ENCODE data around the gene SPATA9.
A peak's percentile ranks its signal among the peaks of the same experiment; 100 is the strongest.

SPATA9 gene

GRCh38 chr5:95723632-95724369 is 41.0 kb upstream of the SPATA9 start:
- TF ChIP-seq CTCF (conservative IDR thresholded peaks at IDR 0.05; ENCODE audit: low read depth, low read length): no peak
- DNase-seq (ENCODE audit: low read depth): peak; percentile 72

DNA sequence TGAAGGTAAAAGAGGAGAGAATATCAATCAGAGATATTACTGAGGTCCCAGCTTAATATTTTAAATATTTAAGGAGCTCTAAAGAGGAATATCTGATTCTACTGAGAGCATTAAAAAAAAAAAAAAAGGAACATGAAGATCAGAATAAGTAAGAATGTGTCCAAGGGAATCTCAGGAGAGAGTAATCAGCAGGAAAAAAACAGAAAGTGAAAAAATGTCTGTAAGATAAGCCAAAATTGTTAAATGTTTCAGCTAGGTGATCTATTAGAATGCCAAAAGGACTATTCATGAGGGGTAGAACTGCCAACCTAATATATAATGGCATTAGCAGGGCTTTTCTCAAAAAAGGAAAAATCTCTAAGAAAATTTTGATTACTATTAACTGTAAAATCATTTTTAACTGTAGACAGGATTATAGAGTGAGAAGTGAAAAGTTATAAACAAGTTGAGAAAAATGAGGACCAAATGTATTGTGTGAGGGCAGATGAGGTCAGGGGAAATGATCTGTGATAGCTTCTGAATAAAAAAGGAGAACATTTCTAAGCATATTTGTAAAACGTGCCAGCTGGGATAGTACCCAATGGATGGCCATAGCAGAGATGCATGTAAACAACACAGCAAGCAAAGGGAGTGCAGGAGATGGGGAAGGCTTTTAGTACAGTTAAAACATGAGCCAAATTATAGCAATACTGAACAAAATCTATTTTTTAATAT is 38.9 kb upstream of the SPATA9 start:
- H3K4me3 ChIP-seq (ENCODE audit: low read depth, low read length): no peak overlapping the region
- TF ChIP-seq CTCF (conservative IDR thresholded peaks at IDR 0.05; ENCODE audit: low read depth, low read length): no peak
- DNase-seq (ENCODE audit: low read depth): no peak

More at GRCh38 chr5:95723632-95724369, 41.0 kb upstream of the SPATA9 start:
- no peak overlapping the region for H3K4me3 ChIP-seq (ENCODE audit: low read depth, low read length)

DNA sequence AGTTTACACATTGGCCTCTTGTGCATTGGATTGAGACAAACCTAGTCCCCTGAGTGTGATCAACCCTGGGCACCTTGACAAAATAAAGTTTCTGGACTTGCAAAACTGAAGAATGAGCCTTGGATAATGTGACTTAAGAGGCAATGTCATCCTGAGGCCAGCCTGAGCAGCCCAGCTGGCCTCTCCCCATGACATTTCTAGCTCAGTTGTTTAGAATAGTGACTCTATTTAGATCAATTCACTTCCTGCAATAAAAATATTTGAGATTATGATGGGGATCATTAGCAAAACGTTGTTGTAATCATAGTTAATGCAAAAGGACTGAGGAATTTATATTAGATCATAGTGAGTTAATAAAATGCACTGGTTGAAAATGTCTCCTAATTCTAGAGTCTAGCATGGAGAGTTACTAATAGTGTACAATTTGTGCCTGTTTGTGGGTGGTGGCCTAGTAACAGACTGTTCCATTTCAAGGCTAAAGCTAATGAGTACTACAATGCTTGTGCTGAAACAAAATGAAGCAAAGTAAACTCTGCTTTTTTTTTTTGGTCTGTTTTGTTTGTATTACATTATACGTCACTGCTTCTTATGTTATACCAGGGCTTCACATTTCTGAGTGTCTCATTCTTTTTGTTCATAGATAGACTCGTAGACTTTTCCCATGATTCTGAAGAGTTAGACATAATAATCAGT is 37.4 kb upstream of the SPATA9 start:
- no peak overlapping the region for H3K4me3 ChIP-seq (ENCODE audit: low read depth, low read length)
- no peak for DNase-seq (ENCODE audit: low read depth)
- no peak for TF ChIP-seq CTCF (conservative IDR thresholded peaks at IDR 0.05; ENCODE audit: low read depth, low read length)

DNA sequence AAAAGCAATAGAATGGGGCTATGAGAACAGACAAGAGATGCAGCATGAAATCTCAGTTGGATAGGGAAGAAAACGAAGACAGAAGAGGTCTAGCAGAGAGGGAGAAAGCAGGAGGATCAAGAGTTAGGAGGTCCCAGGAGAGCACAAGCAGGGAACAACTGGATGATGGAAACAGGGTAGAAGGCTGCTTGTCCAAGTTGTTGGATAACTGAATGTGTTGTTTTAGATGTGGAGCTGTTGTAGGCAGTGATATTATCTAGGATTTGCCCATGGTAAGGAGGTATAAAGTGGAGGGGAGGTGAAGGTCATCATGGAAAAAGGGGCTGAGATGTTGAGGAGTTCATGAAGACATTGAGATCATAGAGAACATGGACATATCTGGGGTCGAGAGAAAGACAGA is 35.9 kb upstream of the SPATA9 start:
- no peak for TF ChIP-seq CTCF (conservative IDR thresholded peaks at IDR 0.05; ENCODE audit: low read depth, low read length)
- no peak overlapping the region for H3K4me3 ChIP-seq (ENCODE audit: low read depth, low read length)
- DNase-seq (ENCODE audit: low read depth): no peak

- no peak overlapping the region for H3K4me3 ChIP-seq (ENCODE audit: low read depth, low read length)
- TF ChIP-seq CTCF (conservative IDR thresholded peaks at IDR 0.05; ENCODE audit: low read depth, low read length): no peak
- no peak for DNase-seq (ENCODE audit: low read depth)
Observed at GRCh38 chr5:95718203-95718602, 35.4 kb upstream of the SPATA9 start.

DNA sequence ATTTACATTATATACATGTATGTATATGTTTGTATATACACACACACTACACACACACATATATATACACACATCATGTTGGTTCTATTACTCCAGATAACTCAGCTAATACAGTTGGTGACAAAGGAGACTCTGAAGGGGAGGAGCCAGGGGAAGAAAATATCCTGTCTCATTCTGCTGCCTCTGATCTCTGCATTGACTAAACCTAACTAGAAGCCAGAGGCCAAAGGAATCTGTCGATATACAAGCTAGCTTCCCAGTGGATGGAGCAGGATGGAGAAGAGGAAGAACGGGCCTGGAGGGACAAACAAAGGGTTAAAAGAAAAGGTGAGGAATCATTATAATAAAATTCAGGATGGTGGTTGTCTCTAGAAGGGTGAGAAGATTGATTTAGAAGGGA is 34.6 kb upstream of the SPATA9 start:
- no peak for DNase-seq (ENCODE audit: low read depth)
- no peak for TF ChIP-seq CTCF (conservative IDR thresholded peaks at IDR 0.05; ENCODE audit: low read depth, low read length)
- H3K4me3 ChIP-seq (ENCODE audit: low read depth, low read length): no peak overlapping the region

Data from choroid plexus epithelial cell (primary cell).